PC-3 (cell line): ENCODE data around the gene UQCRC2. TPM values are rescaled to one million over a fixed set of nuclear protein-coding genes. Genes with fewer than 3 reads are reported as not detected.
"Not testable (repeated sequence)": the region's sequence is repeated elsewhere in the genome, so short reads cannot be mapped to it uniquely, and the experiment has no call there.

Experiments used
- ATAC-seq: fragments of 200-7000 bp; cut with Tn5 transposase; 2 replicates; pipeline ENCODE4 v1.9.1; 2020; ENCODE audit warnings: mild to moderate bottlenecking, moderate library complexity
- Bru-seq: library from RNA; stranded (reverse); fragments of 400-500 nt; gene quantifications from one replicate; lab custom pipeline; 2021; lab: Mats Ljungman, UMichigan
- BruChase-seq, 2 experiments: library from RNA; stranded (reverse); fragments of 400-500 nt; gene quantifications; one replicate each; lab custom pipeline; 2021; lab: Mats Ljungman, UMichigan
- BruUV-seq: library from RNA; stranded (reverse); fragments of 400-500 nt; replicated peaks from 2 replicates; lab custom pipeline; 2021; lab: Mats Ljungman, UMichigan
- CTCF ChIA-PET: fragments of 300-600 bp; sonication (Branson Sonifier 250); formaldehyde crosslinking; loops from one replicate; lab custom pipeline; 2022; ENCODE audit warnings: antibody characterized with exemption; lab: Charles Lee
- POLR2A ChIA-PET: fragments of 300-600 bp; sonication (Branson Sonifier 250); formaldehyde crosslinking; loops from one replicate; lab custom pipeline; 2022; ENCODE audit warnings: antibody characterized with exemption; ENCODE audit not compliant: unreplicated experiment; lab: Charles Lee
- DNase-seq: peaks from one replicate; pipeline ENCODE4 v3.0.0-alpha.2; 2015
- H2AFZ ChIP-seq: fragments of 300-600 bp; sonication (generic); 2 replicates; pipeline ENCODE4 v1.6.0; 2016; ENCODE audit warnings: antibody characterized with exemption, low read length
- H3F3A ChIP-seq: fragments of 300-600 bp; sonication (generic); one replicate; pipeline ENCODE4 v1.6.0; 2017; ENCODE audit warnings: antibody characterized with exemption, low read length, control low read depth, mild to moderate bottlenecking; ENCODE audit not compliant: unreplicated experiment
- H3K27ac ChIP-seq: fragments of 300-600 bp; sonication (generic); 2 replicates; pipeline ENCODE4 v1.5.1; 2016; ENCODE audit warnings: mild to moderate bottlenecking, low read length
- H3K27me3 ChIP-seq: fragments of 300-600 bp; sonication (generic); 2 replicates; pipeline ENCODE4 v1.6.1; 2016; ENCODE audit warnings: low read length, mixed read lengths
- H3K36me3 ChIP-seq: fragments of 300-600 bp; sonication (generic); 2 replicates; pipeline ENCODE4 v1.6.1; 2016; ENCODE audit warnings: low read depth, mixed run types, low read length, mixed read lengths
- H3K4me1 ChIP-seq: fragments of 300-600 bp; sonication (generic); 2 replicates; pipeline ENCODE4 v1.5.1; 2016; ENCODE audit warnings: low read length; ENCODE audit not compliant: insufficient read depth
- H3K4me2 ChIP-seq: fragments of 300-600 bp; sonication (generic); 2 replicates; pipeline ENCODE4 v1.6.0; 2016; ENCODE audit warnings: low read length
- H3K4me3 ChIP-seq: fragments of 300-600 bp; sonication (generic); 2 replicates; pipeline ENCODE4 v1.5.1; 2016; ENCODE audit warnings: mild to moderate bottlenecking, low read length, mixed read lengths
- H3K79me2 ChIP-seq: fragments of 300-600 bp; sonication (generic); 2 replicates; pipeline ENCODE4 v1.6.1; 2017; ENCODE audit warnings: low read length, mixed read lengths
- H3K9ac ChIP-seq: fragments of 300-600 bp; sonication (generic); 2 replicates; pipeline ENCODE4 v1.6.0; 2016; ENCODE audit warnings: mild to moderate bottlenecking, low read length
- H3K9me2 ChIP-seq: fragments of 300-600 bp; sonication (generic); replicated peaks from 2 replicates; pipeline ENCODE4 v1.6.1; 2016; ENCODE audit warnings: mixed run types, low read length, mixed read lengths
- H3K9me3 ChIP-seq: fragments of 300-600 bp; sonication (generic); 2 replicates; pipeline ENCODE4 v1.6.1; 2016; ENCODE audit warnings: low read length, mixed read lengths
- H4K20me1 ChIP-seq: fragments of 300-600 bp; sonication (generic); 2 replicates; pipeline ENCODE4 v1.6.1; 2016; ENCODE audit warnings: low read length, mixed read lengths
- CTCF ChIP-seq: fragments of 300-600 bp; sonication (generic); conservative IDR thresholded peaks from 2 replicates; pipeline ENCODE4 v1.5.1; 2017; ENCODE audit warnings: antibody characterized with exemption, low read depth, mild to moderate bottlenecking, low read length
- EZH2 ChIP-seq: fragments of 300-600 bp; sonication (generic); IDR thresholded peaks from one replicate; pipeline ENCODE4 v1.6.1; 2017; ENCODE audit warnings: antibody characterized with exemption, mild to moderate bottlenecking, low read length; ENCODE audit not compliant: unreplicated experiment
- EZH2phosphoT487 ChIP-seq: fragments of 300-600 bp; sonication (generic); IDR thresholded peaks from 2 replicates; pipeline ENCODE4 v1.6.1; 2018; ENCODE audit warnings: mild to moderate bottlenecking, antibody characterized with exemption, low read length, borderline replicate concordance
- intact Hi-C: fragments of 100-400 bp; cut with micrococcal nuclease; formaldehyde crosslinking; loops from 2 replicates; pipeline ENCODE4 v1.9.0; 2023
- long read RNA-seq: library from polyadenylated mRNA; unstranded; transcript quantifications from one replicate; pipeline ENCODE4 v2.0.0, GENCODE V29; 2021; ENCODE audit not compliant: unreplicated experiment
- total RNA-seq: library from RNA; depleted of rRNA; stranded (reverse); fragments of >200 nt; gene quantifications from 2 replicates; pipeline ENCODE4 v1.2.3, GENCODE V29; 2014; rRNA removed

UQCRC2 gene
- total RNA-seq (73.5 and 116 TPM in 2 replicates), Bru-seq, nascent RNA (percentile 90 among the genes with signal in this experiment), BruChase-seq, experiment 1, labeled RNA remaining after a 6-hour chase (percentile 89 among the genes with signal in this experiment), BruChase-seq, experiment 2, labeled RNA remaining after a 2-hour chase (percentile 95 among the genes with signal in this experiment)
- long read RNA-seq, transcript UQCRC2-203 (2 exons, 699 nt) = minor isoform, 5 of 194 reads
- long read RNA-seq, transcript UQCRC2-201 (14 exons, 2,615 nt) = major isoform, 155 of 194 reads
- long read RNA-seq, partial matches to known transcripts = 23 of 194 reads
- long read RNA-seq, other reads (novel, unspliced or antisense) = 11 of 194 reads

GRCh38 chr16:21952793-21953540 is at the start of gene UQCRC2:
Gene UQCRC2 (plus strand): TSS chr16:21953361. CDS start chr16:21953424, 63 bp downstream.
- intact Hi-C loops = loop anchor here (1.0 to 5.0 kb wide), 2 partner anchors 124 to 235 kb away; no protein-coding TSS in a partner anchor
- H2AFZ ChIP-seq = peak within 1 kb of the TSS; percentile 96
- H3K4me3 ChIP-seq = peak within 1 kb of the TSS; percentile 96
- peaks cover 11% of the 10 kb centered on the region for H3K36me3 ChIP-seq
- no TSS peak for BruUV-seq
- DNase-seq (peak; percentile 86), ATAC-seq (peak; percentile 93)
- H3K9ac ChIP-seq = peak within 1 kb of the TSS; percentile 96
- no peaks in the 10 kb centered on the region for H3K9me3 ChIP-seq
- peak within 1 kb of the TSS; percentile 81 for H3K27ac ChIP-seq
- CTCF ChIA-PET = interaction anchor here (1.0 kb wide), 1 partner anchor 146 kb away, joined by 5 read pairs; no protein-coding TSS in a partner anchor
- POLR2A ChIA-PET = no interaction called here
- no peaks in the 10 kb centered on the region for H3K9me2 ChIP-seq
- H3K27me3 ChIP-seq = no peaks in the 10 kb centered on the region
- H3K4me2 ChIP-seq = peak within 1 kb of the TSS; percentile 92
- H3K79me2 ChIP-seq = peaks cover 70% of the 10 kb centered on the region
- H3F3A ChIP-seq = no peaks in the 10 kb centered on the region
- peaks cover 16% of the 10 kb centered on the region for H3K4me1 ChIP-seq
- peaks cover 14% of the 10 kb centered on the region for H4K20me1 ChIP-seq
- TF ChIP-seq CTCF (no peak), EZH2phosphoT487 (no peak), EZH2 (no peak)

GRCh38 chr16:21932650-21933049 is 20.5 kb upstream of the UQCRC2 start:
- not testable (repeated sequence) for H3K27ac ChIP-seq, H3K9me3 ChIP-seq

GRCh38 chr16:21933316-21933715 is 19.8 kb upstream of the UQCRC2 start:
- H3K27ac ChIP-seq, POLR2A ChIA-PET, H3K4me3 ChIP-seq, BruUV-seq, H4K20me1 ChIP-seq, intact Hi-C loops, H3K9ac ChIP-seq, DNase-seq, H2AFZ ChIP-seq, H3K79me2 ChIP-seq, H3K4me2 ChIP-seq, H3K9me2 ChIP-seq, CTCF ChIA-PET, H3K27me3 ChIP-seq, H3K36me3 ChIP-seq, ATAC-seq, H3K9me3 ChIP-seq, H3F3A ChIP-seq, H3K4me1 ChIP-seq: not testable (repeated sequence)

More at GRCh38 chr16:21932650-21933049, 20.5 kb upstream of the UQCRC2 start:
- H3F3A ChIP-seq, H3K4me1 ChIP-seq, H4K20me1 ChIP-seq, CTCF ChIA-PET, POLR2A ChIA-PET, DNase-seq, H3K79me2 ChIP-seq, BruUV-seq, H3K27me3 ChIP-seq, intact Hi-C loops, H3K4me3 ChIP-seq, ATAC-seq, H3K4me2 ChIP-seq, H2AFZ ChIP-seq, H3K36me3 ChIP-seq, H3K9ac ChIP-seq, H3K9me2 ChIP-seq: not testable (repeated sequence)

GRCh38 chr16:21933790-21934189 is 19.4 kb upstream of the UQCRC2 start:
- H2AFZ ChIP-seq, CTCF ChIA-PET, H3K4me3 ChIP-seq, POLR2A ChIA-PET, H3K9me2 ChIP-seq, H3K27ac ChIP-seq, intact Hi-C loops, H4K20me1 ChIP-seq, H3K9ac ChIP-seq, H3K27me3 ChIP-seq, BruUV-seq, ATAC-seq, H3K9me3 ChIP-seq, H3F3A ChIP-seq, DNase-seq, H3K79me2 ChIP-seq, H3K4me2 ChIP-seq, H3K36me3 ChIP-seq, H3K4me1 ChIP-seq: not testable (repeated sequence)

- H3K4me1 ChIP-seq, H3K27ac ChIP-seq, H3K9me3 ChIP-seq, H2AFZ ChIP-seq, POLR2A ChIA-PET, BruUV-seq, H3K27me3 ChIP-seq, H3K4me2 ChIP-seq, H3F3A ChIP-seq, H3K36me3 ChIP-seq, H4K20me1 ChIP-seq, ATAC-seq, CTCF ChIA-PET, H3K9me2 ChIP-seq, DNase-seq, intact Hi-C loops, H3K9ac ChIP-seq, H3K4me3 ChIP-seq, H3K79me2 ChIP-seq: not testable (repeated sequence)
Observed at GRCh38 chr16:21936216-21936615, 16.9 kb upstream of the UQCRC2 start.
